GF-D8 (cell line): Measurements from ENCODE around the gene KNCN.
A peak's percentile ranks its signal among the peaks of the same experiment; 100 is the strongest.

Experiments used
- DNase-seq: peaks from one replicate; lab custom pipeline; 2025; lab: John Stamatoyannopoulos, UW

The KNCN gene

DNA sequence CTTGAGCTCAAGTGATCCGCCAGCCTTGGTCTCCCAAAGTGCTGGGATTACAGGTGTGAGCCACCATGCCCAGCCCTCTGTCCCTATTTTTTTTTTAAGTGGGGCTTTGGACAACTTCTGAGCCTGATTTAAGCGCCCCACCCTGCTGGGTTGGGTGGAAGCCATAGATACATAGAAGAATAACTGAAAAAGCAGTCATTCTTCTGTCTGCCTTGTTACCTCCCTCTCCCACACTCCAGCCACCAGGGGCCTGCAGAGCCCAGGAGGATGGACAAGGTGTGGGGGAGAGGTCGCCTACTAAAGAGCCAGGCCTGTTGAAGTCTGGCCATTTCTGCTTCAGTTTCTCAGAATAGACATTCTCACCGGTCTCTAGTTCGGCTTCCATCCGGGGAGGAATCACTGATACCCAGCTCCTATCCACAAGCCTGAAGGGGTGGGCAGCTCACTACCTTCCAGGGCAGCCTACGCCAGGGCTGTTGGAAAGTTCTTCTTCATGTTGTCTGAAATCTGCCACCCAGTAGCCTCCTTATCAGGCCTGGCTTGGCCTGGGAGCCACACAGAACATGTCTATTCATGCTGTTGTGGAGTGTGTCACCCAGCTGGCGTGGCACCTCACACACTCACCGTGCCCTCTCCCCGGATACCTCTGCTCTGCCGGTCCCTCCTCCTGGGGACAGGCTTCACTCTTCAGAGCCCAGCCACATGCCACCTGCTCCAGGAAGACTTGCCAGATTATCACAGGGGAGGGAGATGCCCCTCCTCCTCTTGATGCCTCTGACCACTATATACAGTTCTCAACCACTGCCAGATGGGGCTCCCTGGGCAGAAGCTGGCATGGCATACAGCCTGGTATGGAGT is 27.7 kb downstream of the KNCN start:
- no peak for DNase-seq

DNA sequence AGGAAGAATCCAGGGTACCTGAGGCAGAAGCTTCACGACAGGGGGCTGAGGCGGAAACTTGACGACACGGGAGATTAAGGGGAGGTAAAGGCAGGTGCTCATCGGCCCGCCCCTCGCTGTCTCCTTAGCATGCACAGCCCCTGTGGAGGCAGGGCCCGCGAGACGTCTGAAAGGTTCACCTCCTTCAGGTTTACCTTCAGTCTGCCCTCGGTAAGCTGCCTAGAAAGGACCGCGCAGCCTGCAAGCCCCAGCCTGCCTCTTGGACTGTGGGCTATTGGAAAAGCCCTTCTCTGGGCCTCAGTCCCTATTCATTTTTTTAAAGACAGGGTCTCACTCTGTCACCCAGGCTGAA is 28.5 kb downstream of the KNCN start:
- DNase-seq, result no peak

DNA sequence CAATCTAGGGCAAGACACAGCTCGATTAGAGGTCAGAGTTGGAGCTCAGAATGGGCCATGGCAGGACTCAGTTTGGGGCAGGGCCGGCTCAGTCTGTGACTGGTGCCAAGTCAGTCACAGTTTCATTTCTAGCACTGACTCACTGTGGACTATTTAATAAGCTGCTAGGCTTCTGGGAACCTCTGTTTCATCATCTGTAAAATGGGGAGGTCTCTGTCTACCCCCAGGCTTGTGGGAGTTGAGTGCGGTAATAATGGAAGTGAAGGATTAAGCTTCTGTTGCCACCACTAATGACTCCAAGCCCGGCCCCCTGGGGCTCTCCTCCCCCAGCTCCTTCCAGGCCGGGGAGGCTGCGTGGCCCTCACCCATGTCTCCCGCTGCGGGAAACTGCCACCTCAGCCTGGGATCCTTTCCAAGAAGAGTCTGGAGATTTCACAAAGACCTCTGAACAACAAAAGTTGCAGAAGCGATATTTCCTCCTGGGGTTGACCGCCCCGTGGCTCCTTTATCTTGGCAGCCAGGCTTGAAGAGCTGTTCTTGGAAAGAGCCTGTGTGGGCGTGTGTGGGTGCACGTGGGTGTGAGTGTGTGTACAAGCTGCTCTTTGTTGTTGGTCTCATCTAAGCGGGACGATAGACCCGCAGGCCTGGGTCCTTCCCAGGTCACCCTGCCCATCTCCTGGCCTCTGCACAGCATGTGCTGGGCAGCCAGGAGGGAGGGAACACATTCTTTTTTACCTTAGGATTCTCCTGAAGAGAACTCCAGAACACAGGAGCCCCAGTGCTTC is 29.1 kb downstream of the KNCN start:
- peak; percentile 96 for DNase-seq

DNA sequence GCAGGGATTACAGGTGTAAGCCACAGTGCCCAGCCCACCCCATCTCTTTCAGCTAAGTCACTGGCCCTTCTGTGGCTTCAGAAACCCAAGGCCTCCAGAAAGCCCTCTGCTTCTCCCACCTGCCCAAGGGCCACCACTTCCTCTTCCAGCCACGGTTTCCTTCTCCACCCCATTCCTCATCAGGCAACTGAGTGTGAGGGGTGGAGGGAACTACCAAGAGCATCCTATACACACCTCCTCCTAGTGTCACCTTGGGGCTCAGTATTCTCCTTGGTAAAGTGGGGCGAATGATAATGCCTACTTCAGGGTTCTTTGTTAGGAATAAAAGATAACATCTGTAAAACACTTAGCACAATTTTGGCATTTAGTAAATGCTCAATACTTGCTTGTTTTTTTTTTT is 30.0 kb downstream of the KNCN start:
- DNase-seq, result peak; percentile 35

DNA sequence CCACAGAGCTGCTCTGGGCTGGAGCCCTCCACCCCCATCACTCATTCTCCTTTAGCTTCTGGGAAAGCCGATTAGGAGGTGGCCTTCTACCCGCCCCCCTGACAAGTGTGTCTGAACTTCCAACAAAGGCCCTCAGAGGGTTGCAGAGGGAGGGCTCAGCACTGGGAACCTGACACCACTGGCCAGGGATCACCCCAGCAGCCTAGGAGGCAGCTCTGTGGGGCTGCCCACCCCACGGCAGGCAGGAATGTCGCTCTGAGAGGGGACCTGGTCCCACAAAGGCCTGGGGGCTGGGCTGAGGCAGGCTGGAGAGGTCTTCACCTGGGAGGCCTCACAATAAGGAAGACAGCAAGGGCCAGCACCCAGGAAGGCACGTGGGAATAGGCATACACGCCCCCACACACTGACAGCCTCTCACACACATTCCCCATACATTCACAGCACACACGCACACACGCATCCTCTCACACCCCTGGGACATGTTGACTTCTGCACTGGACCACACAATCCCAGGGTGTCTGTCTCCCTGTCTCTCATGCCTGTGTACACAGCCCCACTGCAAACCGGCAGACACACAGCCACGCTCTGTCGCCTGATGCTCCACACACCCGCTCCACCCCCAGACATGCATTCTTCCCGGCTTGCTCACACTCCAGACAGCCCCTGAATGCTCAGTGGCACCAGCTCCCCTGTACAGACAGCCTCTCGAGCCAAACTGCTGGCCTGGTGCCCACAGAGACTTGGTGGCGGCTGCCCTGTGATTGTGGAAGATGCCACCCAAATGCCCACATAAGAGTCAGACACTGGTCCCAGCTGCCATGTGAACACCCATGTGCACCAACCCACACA is 31.2 kb downstream of the KNCN start:
- no peak for DNase-seq

DNA sequence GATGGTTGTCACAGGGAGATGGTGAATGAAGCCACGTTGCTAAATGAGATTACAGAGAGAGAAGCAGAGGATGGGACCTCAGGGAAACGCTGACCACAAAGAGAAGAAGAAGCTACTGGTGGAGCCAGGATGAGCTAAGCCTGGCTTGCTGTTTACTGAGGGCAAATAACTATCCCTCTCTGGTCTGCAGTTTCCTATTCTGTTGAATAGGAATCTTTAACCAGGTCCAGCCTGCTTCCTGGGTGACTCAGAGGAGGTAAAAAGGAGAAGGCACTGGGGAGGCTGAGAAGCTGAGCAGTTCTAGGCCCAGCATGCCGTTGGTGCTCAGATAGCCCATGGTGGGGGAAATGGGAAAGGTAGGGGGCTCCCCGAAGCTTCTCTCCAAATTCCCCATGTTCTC is 32.2 kb downstream of the KNCN start:
- DNase-seq, result no peak

DNA sequence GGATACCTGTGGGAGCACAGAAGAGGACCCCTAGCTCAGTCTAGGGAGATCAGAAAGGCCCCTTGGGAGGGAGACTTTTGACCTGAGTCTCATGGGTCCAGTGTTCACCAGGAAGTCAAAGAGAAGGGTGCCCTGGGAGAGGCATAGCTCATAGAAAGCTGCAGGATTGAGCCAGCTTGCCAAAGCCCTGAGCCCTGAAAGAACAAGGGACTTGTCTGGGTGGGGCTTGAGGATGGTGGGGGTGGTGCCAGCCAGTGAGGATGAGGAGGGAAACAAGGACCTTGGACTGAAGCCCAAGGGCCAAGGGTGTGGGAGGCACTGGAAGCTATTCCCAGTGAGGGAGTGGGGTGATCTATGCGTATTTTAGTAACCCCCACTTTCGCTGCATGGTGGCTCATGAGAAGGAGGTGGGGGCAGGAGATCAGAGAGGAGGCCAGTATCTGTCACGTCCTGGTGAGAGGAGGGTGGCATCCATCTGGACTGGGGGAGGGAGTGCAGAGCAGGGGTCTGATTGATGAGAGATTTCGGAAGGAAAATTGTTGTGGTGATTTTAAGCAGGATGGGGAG is 33.4 kb downstream of the KNCN start:
- no peak for DNase-seq

DNA sequence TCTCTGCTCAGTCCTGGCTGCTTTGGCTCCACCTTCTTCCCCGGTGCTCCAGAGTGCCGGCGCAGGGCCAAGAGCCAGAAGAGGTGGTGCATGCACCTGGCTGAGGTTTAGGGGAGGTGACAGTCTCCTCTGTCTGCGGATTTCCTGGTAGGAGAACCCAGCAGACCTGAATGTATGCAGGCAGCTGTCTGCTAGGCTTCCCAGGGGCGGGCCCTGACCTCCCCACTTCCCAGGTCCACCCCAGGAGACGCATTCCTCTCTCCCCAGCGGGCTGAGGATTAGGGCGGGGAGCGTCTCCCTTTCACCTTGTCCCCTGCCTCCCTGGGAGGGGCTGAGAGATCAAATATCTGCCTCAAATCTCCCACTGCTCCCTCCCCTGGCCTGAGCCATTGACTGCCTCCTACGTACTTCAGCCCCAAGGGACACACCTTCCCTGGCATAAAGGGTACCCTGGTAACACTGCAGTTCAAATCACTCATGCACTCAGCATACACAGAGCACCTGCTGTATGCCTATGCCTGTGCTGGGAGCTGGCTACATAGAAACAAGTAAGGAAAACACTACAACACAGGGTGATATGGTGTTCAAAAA is 34.3 kb downstream of the KNCN start:
- DNase-seq, result no peak

DNA sequence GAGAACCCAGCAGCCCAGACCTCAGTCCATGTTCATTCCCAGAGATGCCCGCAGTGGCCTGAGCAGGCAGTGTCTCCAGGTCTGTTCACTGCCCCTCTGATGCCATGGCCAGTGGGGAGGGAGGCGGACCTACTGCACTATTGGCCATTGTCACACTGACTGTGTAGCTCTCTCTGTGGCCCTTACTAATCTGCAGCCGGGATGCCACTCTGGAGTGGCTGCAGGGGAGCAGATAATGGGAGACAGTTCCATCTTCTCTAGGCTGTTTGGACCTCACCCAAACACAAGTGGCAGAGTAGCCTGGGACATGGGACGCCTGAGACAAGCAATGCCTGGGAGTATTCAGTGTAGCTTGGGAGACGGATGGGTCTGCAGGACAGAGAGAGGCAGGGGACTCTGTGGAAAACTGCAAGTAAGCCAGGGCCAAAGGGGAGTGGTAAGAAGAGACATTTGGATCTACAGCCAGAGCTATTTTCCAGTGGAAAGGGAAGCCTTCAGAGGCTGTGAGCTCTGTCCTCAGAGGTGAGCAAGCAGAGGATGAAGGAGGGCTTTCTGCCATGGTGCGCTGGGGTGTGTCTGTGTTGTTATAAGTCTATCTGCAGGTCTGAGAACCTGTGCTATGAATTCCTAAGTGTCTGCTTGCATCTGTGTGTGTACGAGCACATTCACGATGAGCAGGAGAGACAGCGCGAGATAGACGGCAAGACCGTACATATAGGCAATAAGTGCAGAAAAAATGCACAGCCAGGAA is 35.1 kb downstream of the KNCN start:
- no peak for DNase-seq

DNA sequence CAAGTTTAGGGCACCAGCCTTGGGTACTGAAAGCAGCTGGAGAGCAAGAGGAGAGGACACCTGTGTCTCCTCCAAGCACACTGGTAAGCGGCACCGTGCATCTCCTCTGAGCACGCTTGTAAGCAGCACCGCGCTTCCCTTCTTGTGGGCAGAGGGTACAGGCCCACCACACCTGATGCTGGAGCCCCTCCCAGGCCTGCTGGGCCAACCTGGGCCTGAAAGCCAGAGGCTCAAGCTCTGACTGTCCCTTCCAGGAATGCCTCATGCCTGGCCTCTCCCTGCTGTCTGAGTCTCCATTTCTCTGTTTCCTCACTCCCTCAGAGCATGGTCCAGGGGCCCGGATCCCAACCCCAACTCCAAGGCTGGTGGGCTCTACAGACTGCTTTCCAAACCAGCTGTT is 35.9 kb downstream of the KNCN start:
- DNase-seq, result no peak

DNA sequence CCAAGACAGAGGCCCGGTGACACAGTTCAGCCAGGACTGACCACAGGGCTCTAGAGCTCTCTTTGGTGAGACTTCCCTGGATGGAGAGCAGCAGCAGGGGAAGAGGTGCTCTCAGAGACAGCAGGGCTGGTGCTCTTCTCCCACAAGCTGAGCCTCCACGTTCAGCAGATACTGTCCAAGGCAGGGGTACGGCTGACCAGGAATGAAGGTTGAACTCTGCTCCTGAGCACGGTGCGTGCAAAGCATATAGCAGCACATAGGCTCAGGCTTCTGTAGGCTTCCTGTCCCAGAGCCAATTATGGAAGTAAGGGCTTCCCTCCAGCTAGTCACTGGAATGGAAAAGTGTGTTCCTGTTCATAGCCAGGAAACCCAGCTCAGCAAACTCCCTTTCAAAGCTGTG is 37.9 kb downstream of the KNCN start:
- no peak for DNase-seq

DNA sequence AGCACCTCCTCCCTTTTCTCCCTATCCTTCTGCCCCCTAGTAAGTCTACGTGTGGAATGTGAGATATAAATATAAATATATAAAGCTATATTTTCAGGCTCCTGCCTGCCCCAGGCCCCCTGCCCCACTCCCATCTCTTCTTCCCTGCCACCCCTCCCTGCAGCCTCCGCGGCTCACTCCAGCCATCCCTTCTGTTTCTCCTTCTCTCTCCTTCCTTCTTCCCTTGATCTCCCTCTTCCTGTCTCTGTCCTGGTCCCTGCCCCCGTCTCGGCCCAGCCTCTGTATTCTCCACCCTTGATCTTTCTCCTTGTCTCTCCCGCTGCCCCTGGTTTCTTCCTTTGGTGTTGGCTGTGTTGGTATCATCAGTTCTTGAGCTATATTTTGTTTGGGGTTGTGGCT is 38.7 kb downstream of the KNCN start:
- no peak for DNase-seq

DNA sequence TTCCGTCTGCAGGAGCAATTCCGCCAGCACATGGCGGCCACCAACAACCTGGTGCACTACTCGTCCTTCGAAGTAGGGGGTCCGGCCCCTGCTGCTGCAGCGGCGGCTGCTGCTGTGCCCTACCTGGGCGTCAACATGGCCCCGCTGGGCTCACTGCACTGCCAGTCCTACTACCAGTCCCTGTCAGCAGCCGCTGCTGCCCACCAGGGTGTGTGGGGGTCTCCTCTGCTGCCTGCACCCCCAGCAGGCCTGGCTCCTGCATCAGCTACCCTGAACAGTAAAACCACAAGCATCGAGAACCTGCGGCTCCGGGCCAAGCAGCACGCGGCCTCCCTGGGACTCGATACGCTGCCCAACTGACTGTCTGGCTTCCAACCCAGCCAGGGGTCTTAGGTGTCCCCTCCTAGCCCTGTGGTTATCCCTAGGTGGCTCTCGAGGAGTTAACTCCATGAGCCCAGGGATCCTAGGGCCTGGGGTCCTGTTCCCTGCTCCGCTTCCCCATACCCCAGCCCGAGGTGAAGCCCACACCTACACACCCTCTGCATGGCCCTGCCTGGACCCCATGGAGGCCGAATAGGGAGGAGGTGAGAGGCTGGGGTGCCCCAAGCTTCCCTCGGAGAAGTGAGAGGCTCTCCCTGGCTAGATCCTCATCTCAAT is 39.2 kb downstream of the KNCN start:
- DNase-seq, result no peak

DNA sequence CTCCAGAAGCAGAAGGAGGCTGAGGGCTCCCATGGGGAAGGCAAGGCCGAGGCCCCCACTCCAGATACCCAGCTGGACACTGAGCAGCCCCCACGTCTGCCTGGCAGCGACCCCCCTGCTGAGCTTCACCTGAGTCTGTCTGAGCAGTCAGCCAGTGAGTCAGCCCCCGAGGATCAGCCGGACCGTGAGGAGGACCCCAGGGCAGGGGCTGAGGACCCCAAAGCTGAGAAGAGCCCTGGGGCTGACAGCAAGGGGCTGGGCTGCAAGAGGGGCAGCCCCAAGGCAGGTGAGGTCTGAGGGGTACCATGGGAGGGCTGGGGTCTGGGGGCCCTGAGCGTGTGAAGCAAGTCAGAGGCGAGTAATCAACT is 40.5 kb downstream of the KNCN start:
- DNase-seq, result no peak

DNA sequence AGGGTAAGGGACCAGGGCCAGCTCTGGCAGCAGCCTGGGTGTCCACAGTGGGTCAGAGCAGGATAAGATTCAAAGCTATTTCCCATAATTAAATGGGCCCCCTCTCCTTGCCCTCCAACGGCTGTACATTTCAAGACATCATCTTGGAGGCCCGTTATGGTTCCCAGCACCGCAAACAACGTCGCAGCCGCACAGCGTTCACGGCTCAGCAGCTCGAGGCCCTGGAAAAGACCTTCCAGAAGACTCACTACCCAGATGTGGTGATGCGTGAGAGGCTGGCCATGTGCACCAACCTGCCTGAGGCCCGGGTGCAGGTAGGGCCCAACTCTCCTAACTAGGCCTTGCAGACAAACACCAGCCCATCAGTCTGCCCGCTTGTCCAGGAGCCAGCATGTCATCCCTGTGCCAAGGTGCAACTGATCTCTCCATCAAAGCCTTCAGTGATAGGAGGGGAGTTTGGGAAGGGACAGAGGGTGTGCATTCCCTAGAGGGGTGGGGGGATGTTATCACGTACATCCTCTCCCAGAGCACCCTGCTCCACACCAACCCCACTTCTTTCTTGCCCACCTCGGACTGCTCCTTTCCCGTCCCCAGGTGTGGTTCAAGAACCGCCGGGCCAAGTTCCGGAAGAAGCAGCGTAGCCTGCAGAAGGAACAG is 41.0 kb downstream of the KNCN start:
- no peak for DNase-seq

DNA sequence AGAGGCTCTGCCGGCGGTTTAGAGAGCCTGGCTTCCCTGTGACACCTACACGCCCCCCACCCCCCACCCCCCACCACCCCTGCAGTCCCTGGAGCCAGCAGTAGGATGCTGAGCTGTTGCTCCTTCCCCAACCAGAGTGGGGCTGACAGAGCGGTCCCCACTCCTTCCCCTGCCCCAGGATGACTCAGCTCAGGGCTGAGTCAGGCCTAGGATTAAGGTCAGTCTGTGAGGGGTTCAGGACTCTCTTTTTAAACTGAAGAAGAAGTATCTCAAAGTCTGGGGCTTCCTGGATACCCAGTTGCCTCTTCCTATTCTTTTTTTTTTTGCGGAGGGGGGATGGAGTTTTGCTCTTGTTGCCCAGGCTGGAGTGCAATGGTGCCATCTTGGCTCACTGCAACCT is 42.7 kb downstream of the KNCN start:
- DNase-seq, result no peak

DNA sequence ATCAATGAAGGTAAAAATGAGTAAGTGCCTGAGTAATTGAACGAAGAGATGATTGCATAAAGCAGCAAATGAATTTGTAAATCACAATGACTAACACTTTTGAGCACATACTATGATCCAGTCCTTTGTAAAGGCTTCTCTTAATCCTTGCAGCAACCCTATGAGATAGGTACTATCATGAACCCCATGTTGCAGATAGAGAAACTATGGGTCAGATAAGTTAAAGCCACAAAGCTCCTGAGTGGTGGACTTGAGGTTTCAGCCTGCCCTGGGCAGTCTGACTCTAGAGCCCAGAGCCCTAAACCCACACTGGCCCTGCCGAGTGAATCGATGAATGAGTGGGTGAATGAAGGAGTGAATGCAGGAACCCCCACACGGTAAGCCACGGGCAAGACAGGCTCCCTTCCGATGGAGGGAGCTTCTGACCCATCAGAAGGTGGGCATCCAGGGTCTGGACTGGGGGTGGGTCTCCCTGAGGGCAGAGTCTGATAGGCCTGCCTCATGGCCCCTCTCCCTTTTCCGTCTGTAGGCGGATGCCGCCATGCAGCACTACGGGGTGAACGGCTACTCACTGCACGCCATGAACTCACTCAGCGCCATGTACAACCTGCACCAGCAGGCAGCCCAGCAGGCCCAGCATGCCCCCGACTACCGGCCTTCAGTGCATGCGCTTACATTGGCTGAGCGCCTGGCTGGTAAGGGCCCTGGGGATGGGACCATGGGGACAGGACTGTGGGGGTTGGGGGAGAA is 44.8 kb downstream of the KNCN start:
- no peak for DNase-seq

DNA sequence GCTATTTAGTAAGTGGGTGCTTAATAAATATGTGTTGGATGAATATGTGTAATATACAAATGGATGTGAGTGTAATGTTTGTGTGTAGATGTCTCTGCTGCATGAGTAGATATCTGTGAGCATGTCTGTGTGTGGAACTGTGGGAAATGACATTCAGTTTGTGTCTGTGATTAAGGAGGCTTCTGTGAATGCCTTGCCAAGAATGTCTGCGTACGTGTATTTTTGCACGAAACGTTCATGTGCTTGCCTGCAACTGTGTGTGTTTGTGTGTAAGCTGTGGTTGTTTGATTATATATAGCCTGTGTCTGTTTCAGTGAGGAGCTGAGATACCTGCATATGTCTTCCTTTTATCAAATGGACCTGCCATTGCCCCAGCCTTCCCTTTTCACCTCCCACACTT is 48.0 kb downstream of the KNCN start:
- no peak for DNase-seq

DNA sequence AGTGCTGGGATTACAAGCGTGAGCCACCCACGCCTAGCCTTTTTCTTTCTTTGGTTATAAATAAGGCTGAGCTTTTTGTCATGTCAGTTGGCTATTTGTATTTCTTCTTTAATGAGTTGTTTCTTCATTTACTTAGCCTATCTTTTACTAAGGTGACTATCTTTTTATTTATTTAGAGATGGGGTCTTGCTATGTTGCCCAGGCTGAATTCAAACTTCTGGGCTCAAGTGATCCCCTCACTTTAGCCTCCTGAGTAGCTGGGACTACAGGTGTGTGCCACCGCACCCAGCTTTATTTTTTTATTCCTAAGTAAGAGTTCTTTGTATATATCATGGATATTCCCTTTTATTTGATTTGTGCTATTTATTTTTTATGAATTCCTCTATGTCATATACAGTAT is 49.9 kb downstream of the KNCN start:
- DNase-seq, result no peak
